GM15510 (cell line): Measurements from ENCODE around the gene KCNQ1.

Experiments
- POLR2A ChIP-seq: IDR thresholded peaks from 3 replicates; pipeline ENCODE4 v1.6.1; 2011; ENCODE audit warnings: borderline replicate concordance; ENCODE audit not compliant: insufficient read length; ENCODE audit errors: extremely low read depth

The KCNQ1 gene

GRCh38 chr11:2589538-2589934 is 144.7 kb downstream of the KCNQ1 start:
- no peak for TF ChIP-seq POLR2A

- TF ChIP-seq POLR2A, result no peak
Measured at GRCh38 chr11:2590131-2590964, 145.5 kb downstream of the KCNQ1 start.

- no peak for TF ChIP-seq POLR2A
Measured at GRCh38 chr11:2590965-2591754, 146.4 kb downstream of the KCNQ1 start.

GRCh38 chr11:2591805-2592204 is 147.0 kb downstream of the KCNQ1 start:
- TF ChIP-seq POLR2A, result no peak

GRCh38 chr11:2592559-2593392 is 148.0 kb downstream of the KCNQ1 start:
- no peak for TF ChIP-seq POLR2A

- TF ChIP-seq POLR2A, result no peak
Measured at GRCh38 chr11:2593393-2593950, 148.7 kb downstream of the KCNQ1 start.

- TF ChIP-seq POLR2A, result no peak
Measured at GRCh38 chr11:2594267-2594666, 149.5 kb downstream of the KCNQ1 start.

GRCh38 chr11:2595204-2595603 is 150.4 kb downstream of the KCNQ1 start:
- no peak for TF ChIP-seq POLR2A

GRCh38 chr11:2599561-2600189 is 154.9 kb downstream of the KCNQ1 start:
- TF ChIP-seq POLR2A, result no peak

GRCh38 chr11:2609345-2609744 is 164.5 kb downstream of the KCNQ1 start:
- no peak for TF ChIP-seq POLR2A

- no peak for TF ChIP-seq POLR2A
Measured at GRCh38 chr11:2612884-2613571, 168.2 kb downstream of the KCNQ1 start.

GRCh38 chr11:2621894-2622293 is 177.1 kb downstream of the KCNQ1 start:
- no peak for TF ChIP-seq POLR2A

GRCh38 chr11:2625183-2625582 is 180.4 kb downstream of the KCNQ1 start:
- no peak for TF ChIP-seq POLR2A

GRCh38 chr11:2630679-2631078 is 185.9 kb downstream of the KCNQ1 start:
- no peak for TF ChIP-seq POLR2A
